OCI-LY1 (cell line): ENCODE results near the gene RASIP1.

Experiments
- H2AFZ ChIP-seq: fragments of 200-600 bp; sonication (generic), shearing (Covaris generic); 2 replicates; pipeline ENCODE4 v1.6.0; 2014; ENCODE audit warnings: antibody characterized with exemption, mild to moderate bottlenecking, low read length
- H3F3A ChIP-seq: fragments of 200-600 bp; sonication (generic), shearing (Covaris generic); 2 replicates; pipeline ENCODE4 v1.6.0; 2014; ENCODE audit warnings: mild to moderate bottlenecking, antibody characterized with exemption, low read length, moderate library complexity; ENCODE audit not compliant: insufficient read depth
- H3K27ac ChIP-seq: fragments of 200-600 bp; sonication (generic); 2 replicates; pipeline ENCODE4 v1.5.1; 2014; ENCODE audit warnings: low read length, mixed run types, mild to moderate bottlenecking, low read depth; ENCODE audit not compliant: poor library complexity, severe bottlenecking
- H3K27me3 ChIP-seq: fragments of 200-600 bp; sonication (generic); 2 replicates; pipeline ENCODE4 v1.6.0; 2014; ENCODE audit warnings: antibody characterized with exemption, mild to moderate bottlenecking, low read length, moderate library complexity; ENCODE audit not compliant: insufficient read depth
- H3K36me3 ChIP-seq: fragments of 200-600 bp; sonication (generic); 2 replicates; pipeline ENCODE4 v1.6.1; 2014; ENCODE audit warnings: mild to moderate bottlenecking, antibody characterized with exemption, low read length, moderate library complexity, mixed read lengths; ENCODE audit not compliant: insufficient read depth
- H3K4me1 ChIP-seq: fragments of 200-600 bp; sonication (generic); 2 replicates; pipeline ENCODE4 v1.5.1; 2014; ENCODE audit warnings: mild to moderate bottlenecking, low read length, moderate library complexity; ENCODE audit not compliant: insufficient read depth, severe bottlenecking
- H3K4me2 ChIP-seq: fragments of 200-600 bp; sonication (generic), shearing (Covaris generic); 2 replicates; pipeline ENCODE4 v1.6.1; 2014; ENCODE audit warnings: low read length
- H3K4me3 ChIP-seq: fragments of 200-600 bp; sonication (generic); 2 replicates; pipeline ENCODE4 v1.5.1; 2014; ENCODE audit warnings: low read length, low read depth, mild to moderate bottlenecking, mixed read lengths; ENCODE audit not compliant: poor library complexity, severe bottlenecking
- H3K79me2 ChIP-seq: fragments of 200-600 bp; shearing (Covaris generic); 2 replicates; pipeline ENCODE4 v1.6.1; 2016; ENCODE audit warnings: mixed run types, low read length, mixed read lengths; ENCODE audit not compliant: insufficient read depth
- H3K9ac ChIP-seq: fragments of 200-600 bp; sonication (generic), shearing (Covaris generic); 2 replicates; pipeline ENCODE4 v1.6.1; 2014; ENCODE audit warnings: mild to moderate bottlenecking, low read length, mixed read lengths
- H3K9me2 ChIP-seq: fragments of 200-600 bp; sonication (generic), shearing (Covaris generic); 2 replicates; pipeline ENCODE4 v1.6.1; 2014; ENCODE audit warnings: low read depth, mild to moderate bottlenecking, low read length, mixed read lengths
- H3K9me3 ChIP-seq: fragments of 200-600 bp; shearing (Covaris generic); 2 replicates; pipeline ENCODE4 v1.6.1; 2014; ENCODE audit warnings: low read length, mixed read lengths
- H4K20me1 ChIP-seq: fragments of 200-600 bp; sonication (generic), shearing (Covaris generic); 2 replicates; pipeline ENCODE4 v1.6.0; 2016; ENCODE audit warnings: mild to moderate bottlenecking, low read length; ENCODE audit not compliant: insufficient read depth
- EZH2 ChIP-seq: fragments of 200-600 bp; sonication (generic), shearing (Covaris generic); IDR thresholded peaks from 2 replicates; pipeline ENCODE4 v1.8.0; 2017; ENCODE audit warnings: borderline replicate concordance, mixed run types, mild to moderate bottlenecking, antibody characterized with exemption, low read length, moderate library complexity, mixed read lengths
- TF ChIP-seq, protein P1 (sequence below): fragments of 200-600 bp; sonication (generic), shearing (Covaris generic); IDR thresholded peaks from 2 replicates; pipeline ENCODE4 v1.5.1; 2017; ENCODE audit warnings: mild to moderate bottlenecking, antibody characterized with exemption, low read length, moderate library complexity, mixed read lengths

The RASIP1 gene

DNA sequence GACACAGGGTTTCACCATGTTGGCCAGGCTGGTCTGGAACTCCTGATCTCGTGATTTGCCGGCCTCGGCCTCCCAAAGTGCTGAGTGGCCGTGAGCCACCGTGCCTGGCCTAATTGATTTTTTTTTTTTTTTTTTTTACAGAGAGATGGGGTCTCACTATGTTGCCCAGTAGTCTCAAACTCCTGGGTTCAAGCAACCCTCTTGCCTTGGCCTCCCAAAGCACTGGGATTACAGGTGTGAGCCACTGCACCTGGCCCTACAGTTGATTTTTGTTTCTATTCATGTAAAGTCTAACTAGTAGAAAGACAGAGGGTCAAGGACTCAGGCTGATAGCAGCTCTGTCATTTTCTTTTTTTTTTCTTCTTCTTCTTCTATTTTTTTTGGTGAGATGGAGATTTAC is 36.7 kb upstream of the RASIP1 start:
- Histone ChIP-seq H3K27ac (no peak overlapping the region), H3K9me3 (no peaks in the 10 kb centered on the region), H2AFZ (no peak overlapping the region), H3K36me3 (no peaks in the 10 kb centered on the region), H3K9ac (no peak overlapping the region), H3K4me1 (no peaks in the 10 kb centered on the region), H3K4me2 (no peak overlapping the region), H3K27me3 (peaks cover 9% of the 10 kb centered on the region; the same call in 1 of the 2 replicates), H3F3A (no peaks in the 10 kb centered on the region), H3K4me3 (no peak overlapping the region), H3K9me2 (no peaks in the 10 kb centered on the region), H3K79me2 (no peaks in the 10 kb centered on the region), H4K20me1 (no peaks in the 10 kb centered on the region)
- TF ChIP-seq, protein P1, sequence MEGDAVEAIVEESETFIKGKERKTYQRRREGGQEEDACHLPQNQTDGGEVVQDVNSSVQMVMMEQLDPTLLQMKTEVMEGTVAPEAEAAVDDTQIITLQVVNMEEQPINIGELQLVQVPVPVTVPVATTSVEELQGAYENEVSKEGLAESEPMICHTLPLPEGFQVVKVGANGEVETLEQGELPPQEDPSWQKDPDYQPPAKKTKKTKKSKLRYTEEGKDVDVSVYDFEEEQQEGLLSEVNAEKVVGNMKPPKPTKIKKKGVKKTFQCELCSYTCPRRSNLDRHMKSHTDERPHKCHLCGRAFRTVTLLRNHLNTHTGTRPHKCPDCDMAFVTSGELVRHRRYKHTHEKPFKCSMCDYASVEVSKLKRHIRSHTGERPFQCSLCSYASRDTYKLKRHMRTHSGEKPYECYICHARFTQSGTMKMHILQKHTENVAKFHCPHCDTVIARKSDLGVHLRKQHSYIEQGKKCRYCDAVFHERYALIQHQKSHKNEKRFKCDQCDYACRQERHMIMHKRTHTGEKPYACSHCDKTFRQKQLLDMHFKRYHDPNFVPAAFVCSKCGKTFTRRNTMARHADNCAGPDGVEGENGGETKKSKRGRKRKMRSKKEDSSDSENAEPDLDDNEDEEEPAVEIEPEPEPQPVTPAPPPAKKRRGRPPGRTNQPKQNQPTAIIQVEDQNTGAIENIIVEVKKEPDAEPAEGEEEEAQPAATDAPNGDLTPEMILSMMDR = no peak
- TF ChIP-seq EZH2 = no peak

DNA sequence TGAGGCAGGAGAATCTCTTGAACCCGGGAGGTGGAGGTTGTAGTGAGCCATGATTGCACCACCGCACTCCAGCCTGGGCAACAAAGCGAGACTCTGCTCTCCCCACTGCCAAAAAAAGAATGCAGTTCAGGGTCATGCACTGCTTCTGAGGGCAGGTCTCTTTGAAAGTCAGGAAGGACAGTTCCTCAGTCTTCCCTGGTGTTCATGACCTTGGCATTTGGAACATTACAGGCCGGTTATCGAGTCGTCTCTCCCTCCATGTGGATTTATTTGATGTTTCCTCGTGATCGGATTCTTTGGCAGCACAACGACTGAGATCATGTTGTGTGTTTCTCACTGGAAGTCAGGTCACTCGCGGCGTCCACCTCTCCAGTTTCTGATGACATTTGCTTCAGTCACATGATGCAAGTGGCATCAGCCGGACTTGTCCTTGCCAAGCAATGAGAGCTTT is 32.1 kb upstream of the RASIP1 start:
- Histone ChIP-seq H3K9me2 (no peaks in the 10 kb centered on the region), H3K27ac (no peak overlapping the region), H3K36me3 (no peaks in the 10 kb centered on the region), H3K79me2 (no peaks in the 10 kb centered on the region), H3K4me3 (no peak overlapping the region), H2AFZ (no peak overlapping the region), H3K9me3 (no peaks in the 10 kb centered on the region), H3K4me2 (no peak overlapping the region), H3K4me1 (no peaks in the 10 kb centered on the region), H3F3A (no peaks in the 10 kb centered on the region), H3K9ac (no peak overlapping the region), H4K20me1 (no peaks in the 10 kb centered on the region), H3K27me3 (no peaks in the 10 kb centered on the region; the same call in 1 of the 2 replicates)
- TF ChIP-seq, protein P1 = no peak
- TF ChIP-seq EZH2 = no peak

DNA sequence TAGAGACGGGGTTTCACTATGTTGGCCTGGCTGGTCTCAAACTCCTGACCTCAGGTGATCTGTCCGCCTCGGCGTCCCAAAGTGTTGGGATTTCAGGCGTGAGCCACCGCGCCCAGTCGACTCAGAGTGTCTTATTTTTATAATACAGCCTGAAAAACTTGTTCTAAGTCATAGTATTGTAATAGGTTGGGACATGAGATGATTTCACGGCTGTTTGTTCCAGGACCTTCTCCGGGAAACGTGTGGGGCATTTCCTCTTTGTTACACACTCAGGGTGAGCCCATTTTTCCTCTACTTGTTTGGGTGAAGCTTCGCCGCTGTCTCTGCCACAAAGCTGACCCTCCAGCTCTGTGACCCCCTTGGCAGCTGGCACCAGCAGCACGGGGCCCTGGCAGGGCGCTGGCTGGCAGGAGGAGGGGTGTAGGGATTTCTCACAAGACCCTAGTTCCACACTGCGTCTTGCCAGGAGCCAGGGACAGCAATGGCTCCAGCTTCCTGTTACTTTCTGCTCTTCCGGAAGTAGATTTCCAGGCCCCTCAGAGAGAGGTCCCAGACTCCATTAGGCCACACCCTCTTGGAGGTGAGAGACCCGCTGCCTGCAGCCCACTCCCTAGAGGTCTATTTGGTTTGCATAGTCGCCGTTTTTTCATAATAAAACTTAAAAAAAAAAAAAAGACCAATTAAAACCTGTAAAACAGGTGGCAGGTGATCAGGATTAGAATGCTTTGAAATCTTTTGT is 30.5 kb upstream of the RASIP1 start:
- Histone ChIP-seq H3K27me3 (no peaks in the 10 kb centered on the region; the same call in 1 of the 2 replicates), H3K79me2 (no peaks in the 10 kb centered on the region), H3K27ac (no peak overlapping the region), H3K9me2 (no peaks in the 10 kb centered on the region), H3K4me2 (no peak overlapping the region), H3F3A (no peaks in the 10 kb centered on the region), H3K4me3 (no peak overlapping the region), H3K36me3 (no peaks in the 10 kb centered on the region), H2AFZ (no peak overlapping the region), H4K20me1 (no peaks in the 10 kb centered on the region), H3K9me3 (no peaks in the 10 kb centered on the region), H3K9ac (no peak overlapping the region), H3K4me1 (no peaks in the 10 kb centered on the region)
- TF ChIP-seq, protein P1 = no peak
- no peak for TF ChIP-seq EZH2
